Suppressor macrophage (primary cell): ENCODE data around the gene GPR171.

Experiments
- DNase-seq, 4 experiments: peaks; one replicate each; pipeline ENCODE4 v3.0.0-alpha.2; 2020 to 2022

Gene GPR171

GRCh38 chr3:151213151-151213550 is 10.1 kb upstream of the GPR171 start:
- DNase-seq = peak in 3 of 4 experiments; percentile 12 to 48 (median 33)

- peak; percentile 6 to 58 (median 37) for DNase-seq
Observed at GRCh38 chr3:151210676-151211381, 7.8 kb upstream of the GPR171 start.

GRCh38 chr3:151209654-151210053 is 6.6 kb upstream of the GPR171 start:
- no peak for DNase-seq

- DNase-seq = no peak
Observed at GRCh38 chr3:151206201-151206600, 3.2 kb upstream of the GPR171 start.

- DNase-seq = no peak
Observed at GRCh38 chr3:151205482-151205881, 2.5 kb upstream of the GPR171 start.

DNA sequence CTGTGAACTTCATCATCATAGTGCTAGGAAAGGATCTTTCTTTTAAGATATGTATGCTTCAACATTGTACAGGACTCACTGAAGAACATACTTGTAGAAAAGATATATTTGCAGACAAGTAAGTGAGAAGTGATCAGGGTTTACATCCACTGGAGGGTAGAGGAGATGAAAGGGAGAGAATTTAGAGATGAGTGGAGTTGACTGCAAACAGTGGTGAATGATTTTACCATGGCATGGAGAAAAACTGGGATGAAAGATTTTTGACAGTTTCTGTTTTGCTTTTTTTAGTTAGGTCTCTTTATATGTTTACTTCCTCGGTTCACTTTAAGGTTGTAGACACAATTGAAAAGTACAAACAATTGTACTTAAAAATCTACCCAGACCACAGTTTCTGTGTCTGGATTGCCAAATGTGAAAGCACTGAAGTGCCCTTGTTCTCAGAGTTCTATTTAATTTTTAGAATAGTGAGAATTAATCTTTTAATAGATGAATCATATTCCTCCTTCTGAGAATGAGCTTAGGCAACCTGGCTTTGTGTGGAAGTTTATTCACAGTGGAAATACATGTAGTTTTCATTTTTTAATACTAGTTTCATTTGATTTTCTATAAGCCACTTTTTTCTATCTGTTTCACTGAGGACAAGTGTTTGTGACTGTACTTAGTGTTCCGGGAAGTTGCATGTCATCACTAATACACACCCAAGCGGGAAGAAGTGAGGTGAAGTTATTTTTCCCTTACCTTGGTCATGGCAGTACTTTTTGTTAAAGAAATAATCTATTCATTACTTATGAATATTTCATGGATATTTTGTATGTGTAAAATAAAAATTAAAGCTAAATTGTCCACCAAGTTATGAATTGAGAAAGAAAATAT is 1.8 kb upstream of the GPR171 start:
- no peak for DNase-seq

DNA sequence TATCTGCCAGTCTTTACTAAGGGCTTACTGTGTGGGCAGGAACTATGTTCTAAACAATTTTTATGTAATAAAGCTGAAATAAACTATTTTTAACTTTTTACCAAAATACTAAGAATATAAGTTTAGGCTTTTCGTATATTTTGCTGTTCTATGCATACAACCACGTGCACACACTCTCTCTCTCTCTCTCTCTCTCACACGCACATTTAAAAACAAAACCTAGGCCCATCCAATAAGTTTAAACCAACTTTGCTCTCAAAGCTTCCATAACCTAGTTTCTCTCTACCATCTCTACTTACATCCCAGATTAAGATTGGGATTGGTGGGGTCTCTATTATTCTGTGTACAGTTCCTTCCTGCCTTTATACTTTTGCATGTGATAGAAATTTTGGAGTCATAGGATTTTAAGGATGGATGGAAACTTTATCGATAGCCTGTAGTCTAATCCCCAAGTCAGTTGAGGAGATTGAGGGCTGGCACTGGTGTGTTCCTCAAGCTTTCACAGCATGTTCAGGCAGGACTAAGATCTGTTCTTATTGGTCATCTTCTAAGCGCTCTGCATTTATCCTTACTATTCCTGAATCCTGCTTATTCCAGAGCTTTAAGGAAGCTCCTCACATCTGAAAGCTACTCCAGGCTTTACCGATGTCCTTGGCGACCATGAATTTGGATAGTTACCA is 1.8 kb downstream of the GPR171 start:
- no peak for DNase-seq

DNA sequence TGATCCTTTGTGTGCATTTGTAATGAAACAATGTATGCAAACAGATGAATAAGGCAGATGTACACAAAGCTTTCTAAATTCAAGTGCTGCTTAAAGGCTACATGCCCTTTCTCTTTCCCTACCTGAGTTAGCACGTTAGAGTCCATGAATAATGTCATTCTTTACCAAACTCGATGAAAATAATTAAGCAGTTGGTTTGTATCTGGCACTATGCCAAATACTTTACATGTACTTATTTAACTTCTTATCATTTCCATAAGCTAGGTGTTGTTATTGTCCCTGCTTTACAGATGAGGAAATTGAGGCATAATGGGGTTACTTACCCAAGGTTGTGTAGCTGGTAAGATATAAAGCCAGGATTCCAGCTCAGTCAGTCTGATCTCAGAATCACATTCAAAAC is 2.4 kb downstream of the GPR171 start:
- no peak for DNase-seq

DNA sequence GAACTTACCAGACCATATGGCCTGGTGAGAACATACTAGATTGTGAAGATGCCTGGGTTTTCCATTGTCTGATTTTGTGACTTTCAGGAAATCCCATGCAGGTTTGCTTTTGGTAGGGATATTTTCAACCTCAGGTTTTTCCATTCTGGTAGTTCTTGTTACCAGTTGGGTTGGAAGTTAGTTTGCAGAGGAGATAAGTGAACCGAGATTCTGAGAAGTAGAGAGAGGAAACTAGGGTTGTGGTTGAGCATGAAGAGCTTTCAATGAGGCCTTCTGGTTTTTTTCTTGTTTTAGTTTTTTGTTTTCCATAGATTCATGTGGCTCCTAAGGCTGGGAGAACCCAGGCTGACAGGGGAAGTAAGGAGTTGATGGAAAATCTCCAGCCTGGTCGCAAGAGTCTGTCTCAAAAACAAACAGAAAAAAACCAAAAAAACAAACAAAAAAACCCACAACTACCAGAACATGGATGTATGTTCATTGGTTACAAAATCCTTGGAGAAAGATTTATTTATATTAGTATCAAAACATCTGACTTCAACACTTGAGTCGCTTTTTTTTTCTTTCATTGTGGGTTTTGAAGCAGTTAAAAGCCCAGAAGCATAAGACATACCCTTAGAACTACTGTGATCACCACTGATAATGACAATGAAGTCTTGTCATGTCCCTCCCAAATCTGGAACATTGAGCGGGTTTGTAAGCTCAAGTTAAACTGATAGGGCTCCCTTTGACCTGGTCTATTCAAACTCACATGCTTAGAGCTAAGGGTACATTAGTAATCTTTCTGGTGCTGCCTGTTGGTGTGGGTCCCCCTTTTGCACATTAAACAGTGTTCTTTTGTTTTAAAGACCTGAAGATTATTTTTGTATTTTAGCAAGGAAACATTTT is 3.2 kb downstream of the GPR171 start:
- DNase-seq = no peak

DNA sequence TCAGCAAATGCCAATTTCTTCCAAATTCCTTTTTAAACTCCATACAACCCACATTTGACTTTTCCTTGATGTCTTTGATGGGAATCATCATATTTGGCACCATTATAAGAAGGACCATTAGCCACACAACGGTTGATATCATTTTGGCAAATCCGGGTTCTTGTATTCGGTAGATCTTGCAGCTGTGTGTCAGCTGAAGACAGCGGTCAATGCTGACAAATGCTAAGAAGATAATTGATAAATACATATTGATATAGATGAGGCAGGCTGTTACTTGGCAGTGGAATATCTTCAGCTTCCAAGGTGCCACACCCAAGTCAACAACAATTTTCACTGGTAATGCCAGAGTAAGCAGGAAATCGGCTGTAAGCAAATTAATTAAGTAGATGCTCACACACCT is 4.2 kb downstream of the GPR171 start:
- DNase-seq = no peak

GRCh38 chr3:151197981-151198767 is 4.8 kb downstream of the GPR171 start:
- DNase-seq = no peak

- DNase-seq = no peak
Observed at GRCh38 chr3:151197228-151197627, 5.8 kb downstream of the GPR171 start.

DNA sequence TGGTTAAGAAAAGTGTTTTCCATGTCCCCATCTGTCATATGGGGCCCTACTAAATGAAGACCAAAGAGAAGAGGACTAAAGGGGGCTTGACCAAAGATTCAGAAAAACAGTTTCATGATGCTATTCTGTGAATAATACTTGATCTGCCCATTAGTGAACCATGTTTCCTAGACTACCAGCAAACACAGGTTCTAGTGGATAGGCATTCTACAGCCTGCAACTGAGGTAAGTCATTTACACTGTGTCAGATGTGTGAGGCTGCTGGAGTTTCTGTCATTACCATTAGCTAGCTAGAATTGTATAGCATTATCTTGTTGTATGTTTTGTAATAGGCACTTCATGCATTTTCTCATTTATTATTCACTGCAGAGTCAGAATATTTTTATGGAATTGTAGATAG is 6.6 kb downstream of the GPR171 start:
- DNase-seq = no peak

DNA sequence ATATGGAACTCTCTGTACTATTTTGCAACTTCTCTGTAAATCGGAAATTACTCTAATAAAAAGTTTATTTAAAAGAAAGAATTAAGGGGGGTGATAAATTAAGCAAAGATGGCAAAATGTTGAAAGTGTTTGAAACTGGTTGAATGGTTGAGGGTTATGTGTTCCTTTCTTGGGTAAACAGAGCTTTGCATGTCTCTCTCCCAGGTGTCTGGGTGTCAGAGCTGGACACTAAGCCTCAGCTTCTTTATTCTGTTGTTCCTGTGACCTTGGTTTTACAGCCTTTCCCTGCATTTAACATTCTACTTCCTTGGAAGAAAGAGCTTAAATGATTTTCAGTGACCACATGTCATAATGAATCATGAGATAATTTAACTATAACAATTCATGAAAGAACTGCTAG is 7.2 kb downstream of the GPR171 start:
- DNase-seq = no peak

- no peak for DNase-seq
Observed at GRCh38 chr3:151192545-151192944, 10.5 kb downstream of the GPR171 start.

DNA sequence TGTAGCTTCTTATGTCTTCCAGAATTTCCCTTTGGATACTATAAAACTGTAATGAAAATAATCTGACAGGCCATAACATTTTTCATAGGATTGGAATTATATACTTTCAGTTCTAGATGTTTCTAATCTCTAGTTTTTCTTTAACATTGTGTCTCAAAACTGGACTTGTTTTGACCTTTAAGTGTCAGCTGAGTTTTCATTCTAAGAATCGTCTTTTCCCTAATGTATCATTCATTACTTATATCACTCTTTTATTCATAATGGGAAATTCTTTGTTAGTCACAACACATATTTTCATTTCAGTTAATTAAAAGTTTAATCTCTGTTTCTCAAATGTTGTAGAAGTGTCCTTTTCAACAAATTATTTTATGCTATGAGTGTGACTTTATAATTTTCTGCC is 11.9 kb downstream of the GPR171 start:
- no peak for DNase-seq

GRCh38 chr3:151183265-151183671 is 19.7 kb downstream of the GPR171 start:
- peak; percentile 24 to 73 (median 52) for DNase-seq

GRCh38 chr3:151182349-151183079 is 20.5 kb downstream of the GPR171 start:
- DNase-seq = peak in 3 of 4 experiments; percentile 14 to 53 (median 53)

- no peak for DNase-seq
Observed at GRCh38 chr3:151178208-151178845, 24.7 kb downstream of the GPR171 start.

GRCh38 chr3:151175952-151176351 is 27.1 kb downstream of the GPR171 start:
- DNase-seq = no peak
